22Rv1 (cell line): Measurements from ENCODE around the gene IGSF9B.

Source experiments
- CTCF ChIP-seq: fragments of 450-650 bp; IDR thresholded peaks from 2 replicates; pipeline ENCODE4 v1.5.1; 2017; ENCODE audit warnings: mild to moderate bottlenecking
- ZFX ChIP-seq: fragments of 450-650 bp; IDR thresholded peaks from 2 replicates; pipeline ENCODE4 v1.6.1; 2017; ENCODE audit warnings: antibody characterized with exemption, borderline replicate concordance

GRCh38 chr11:133920109-133920990 lies 36.4 kb downstream of the IGSF9B start:
- TF ChIP-seq CTCF (no peak), ZFX (no peak)
